ENCODE results near the gene ABHD16A.

ABHD16A gene

DNA sequence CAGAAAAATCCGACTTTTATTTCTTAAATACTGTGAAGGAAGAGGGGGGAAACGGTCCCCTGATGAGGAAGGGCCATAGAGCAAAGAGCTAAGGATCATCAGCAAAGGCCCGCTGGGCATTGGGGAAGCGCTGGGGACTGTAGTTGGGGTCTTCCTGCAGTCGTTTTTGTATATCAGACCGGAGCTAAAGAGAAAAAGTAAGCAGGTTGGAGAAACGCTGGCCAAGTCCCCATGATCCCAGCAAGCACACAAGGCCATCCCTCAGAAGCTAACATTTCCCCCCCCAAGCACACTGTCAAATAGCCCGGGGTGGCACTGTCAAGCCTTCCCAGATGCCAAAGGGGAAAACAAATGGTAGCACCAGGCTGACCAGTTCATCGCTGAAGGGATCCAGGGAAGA lies 64.1 kb downstream of the ABHD16A start:
- H3K4me3 ChIP-seq (ENCODE audit: low read depth, low read length): no peak overlapping the region
- no peak for DNase-seq (ENCODE audit: low read depth)
- TF ChIP-seq POLR2A (IDR thresholded peaks at IDR 0.05; ENCODE audit: extremely low read depth, insufficient read length): no peak
- TF ChIP-seq MYC (IDR thresholded peaks at IDR 0.05; ENCODE audit: low read depth, low read length): no peak
- TF ChIP-seq, protein P1, sequence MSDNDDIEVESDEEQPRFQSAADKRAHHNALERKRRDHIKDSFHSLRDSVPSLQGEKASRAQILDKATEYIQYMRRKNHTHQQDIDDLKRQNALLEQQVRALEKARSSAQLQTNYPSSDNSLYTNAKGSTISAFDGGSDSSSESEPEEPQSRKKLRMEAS (IDR thresholded peaks at IDR 0.05; ENCODE audit: low read depth, low read length): no peak
- TF ChIP-seq, protein P2, sequence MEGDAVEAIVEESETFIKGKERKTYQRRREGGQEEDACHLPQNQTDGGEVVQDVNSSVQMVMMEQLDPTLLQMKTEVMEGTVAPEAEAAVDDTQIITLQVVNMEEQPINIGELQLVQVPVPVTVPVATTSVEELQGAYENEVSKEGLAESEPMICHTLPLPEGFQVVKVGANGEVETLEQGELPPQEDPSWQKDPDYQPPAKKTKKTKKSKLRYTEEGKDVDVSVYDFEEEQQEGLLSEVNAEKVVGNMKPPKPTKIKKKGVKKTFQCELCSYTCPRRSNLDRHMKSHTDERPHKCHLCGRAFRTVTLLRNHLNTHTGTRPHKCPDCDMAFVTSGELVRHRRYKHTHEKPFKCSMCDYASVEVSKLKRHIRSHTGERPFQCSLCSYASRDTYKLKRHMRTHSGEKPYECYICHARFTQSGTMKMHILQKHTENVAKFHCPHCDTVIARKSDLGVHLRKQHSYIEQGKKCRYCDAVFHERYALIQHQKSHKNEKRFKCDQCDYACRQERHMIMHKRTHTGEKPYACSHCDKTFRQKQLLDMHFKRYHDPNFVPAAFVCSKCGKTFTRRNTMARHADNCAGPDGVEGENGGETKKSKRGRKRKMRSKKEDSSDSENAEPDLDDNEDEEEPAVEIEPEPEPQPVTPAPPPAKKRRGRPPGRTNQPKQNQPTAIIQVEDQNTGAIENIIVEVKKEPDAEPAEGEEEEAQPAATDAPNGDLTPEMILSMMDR (IDR thresholded peaks at IDR 0.05; ENCODE audit: low read depth, low read length): no peak
